Fibroblast of lung (primary cell): ENCODE measurements around the gene FMNL2. TPM values are rescaled to one million over a fixed set of nuclear protein-coding genes. Genes with fewer than 3 reads are reported as not detected.
A peak's percentile ranks its signal among the peaks of the same experiment; 100 is the strongest.

Experiments
- DNase-seq, 2 donors: peaks; one replicate each; pipeline versions ENCODE4 v3.0.0 to v3.0.0-alpha.2; 2010; ENCODE audit warnings: low read depth in 2 of 2
- H2AFZ ChIP-seq: 2 replicates; pipeline ENCODE4 v1.5.1; 2012; ENCODE audit warnings: low read length, control low read depth, inconsistent platforms
- H3K27ac ChIP-seq: 2 replicates; pipeline ENCODE4 v1.5.1; 2011; ENCODE audit warnings: low read length, control low read depth; ENCODE audit not compliant: insufficient read depth
- H3K27me3 ChIP-seq: 2 replicates; pipeline ENCODE4 v1.5.1; 2011; ENCODE audit warnings: mild to moderate bottlenecking, low read length; ENCODE audit not compliant: control insufficient read depth, insufficient read depth
- H3K36me3 ChIP-seq: 2 replicates; pipeline ENCODE4 v1.5.1; 2011; ENCODE audit warnings: low read length; ENCODE audit not compliant: control insufficient read depth, insufficient read depth
- H3K4me1 ChIP-seq: 2 replicates; pipeline ENCODE4 v1.5.1; 2011; ENCODE audit warnings: low read length; ENCODE audit not compliant: control insufficient read depth, insufficient read depth; ENCODE audit errors: extremely low read depth
- H3K4me2 ChIP-seq: 2 replicates; pipeline ENCODE4 v1.5.1; 2011; ENCODE audit warnings: low read length, control low read depth; ENCODE audit not compliant: insufficient read depth; ENCODE audit errors: extremely low read depth
- H3K4me3 ChIP-seq, 4 experiments: fragments of 200-600 bp in 1 of 4; sonication (generic) in 1 of 4; replicated peaks in 1 of 4; 2 replicates each; pipeline ENCODE4 v1.5.1; 2011 to 2016; ENCODE audit warnings: low read length in 4 of 4, low read depth in 3 of 4, mild to moderate bottlenecking in 3 of 4, control low read depth in 2 of 4, inconsistent platforms in 1 of 4, mixed read lengths in 1 of 4; ENCODE audit not compliant: insufficient read depth in 1 of 4; ENCODE audit errors: control extremely low read depth in 1 of 4
- H3K79me2 ChIP-seq: 2 replicates; pipeline ENCODE4 v1.5.1; 2012; ENCODE audit warnings: mild to moderate bottlenecking, low read length, inconsistent platforms; ENCODE audit not compliant: control insufficient read depth, insufficient read depth
- H3K9ac ChIP-seq: 2 replicates; pipeline ENCODE4 v1.5.1; 2011; ENCODE audit warnings: mild to moderate bottlenecking, low read length, control low read depth; ENCODE audit not compliant: insufficient read depth
- H3K9me3 ChIP-seq: 2 replicates; pipeline ENCODE4 v1.5.1; 2012; ENCODE audit warnings: low read depth, low read length; ENCODE audit not compliant: control insufficient read depth, insufficient read depth
- H4K20me1 ChIP-seq: 2 replicates; pipeline ENCODE4 v1.5.1; 2011; ENCODE audit warnings: low read length; ENCODE audit not compliant: control insufficient read depth, insufficient read depth; ENCODE audit errors: extremely low read depth
- CTCF ChIP-seq, 2 donors: IDR thresholded peaks in 1 of 2; conservative IDR thresholded peaks in 1 of 2; 1 replicate in 1 of 2; 2 replicates in 1 of 2; pipeline ENCODE4 v1.5.1; 2011 to 2012; ENCODE audit warnings: low read length in 2 of 2, control low read depth in 1 of 2, inconsistent platforms in 1 of 2, low read depth in 1 of 2, mild to moderate bottlenecking in 1 of 2
- EZH2 ChIP-seq: IDR thresholded peaks from 2 replicates; pipeline ENCODE4 v1.5.1; 2012; ENCODE audit warnings: low read length, control low read depth, mild to moderate bottlenecking; ENCODE audit errors: missing control alignments
- polyA plus RNA-seq, 2 donors: library from polyadenylated mRNA; depleted of rRNA in 1 of 2; stranded (reverse) in 1 of 2; unstranded in 1 of 2; fragments of >200 nt; gene quantifications; 2 replicates each; pipeline ENCODE4 v1.2.1, GENCODE V29; 2011 to 2012; ENCODE audit warnings: missing spikeins in 1 of 2
- total RNA-seq: library from RNA; depleted of rRNA; stranded (reverse); fragments of >200 nt; gene quantifications from 2 replicates; pipeline ENCODE4 v1.2.1, GENCODE V29; 2014

Gene FMNL2
- total and polyA plus RNA-seq, 2 donors (not counting 1 experiment from before 2014, with no cell fraction given): 12.0 to 30.2 TPM

DNA sequence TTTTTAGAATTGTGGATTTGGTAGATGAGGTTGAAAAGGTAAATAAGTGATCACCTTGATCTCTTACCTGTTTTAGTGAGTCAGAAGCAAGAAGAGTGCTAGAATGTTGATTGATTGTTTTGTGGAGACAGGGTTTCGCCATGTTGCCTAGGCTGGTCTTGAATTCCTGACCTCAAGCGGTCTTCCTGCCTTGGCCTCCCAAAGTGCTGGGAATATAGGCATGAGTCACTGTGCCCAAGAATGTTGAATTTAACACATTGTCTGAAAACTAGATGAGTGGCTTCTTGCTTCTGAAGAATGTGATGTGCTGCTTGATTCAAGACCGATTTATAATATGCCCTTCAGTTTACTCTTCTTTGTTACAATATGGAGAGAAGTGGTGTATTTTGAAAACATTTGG, 121.3 kb downstream of the FMNL2 start:
- Histone ChIP-seq H4K20me1 (no peaks in the 10 kb centered on the region), H3K79me2 (no peaks in the 10 kb centered on the region), H3K36me3 (no peaks in the 10 kb centered on the region), H3K4me2 (no peak overlapping the region), H3K9ac (no peak overlapping the region), H3K9me3 (no peaks in the 10 kb centered on the region), H3K27me3 (no peaks in the 10 kb centered on the region), H3K4me1 (peaks cover 2% of the 10 kb centered on the region), H2AFZ (no peak overlapping the region), H3K4me3 (no peak overlapping the region), H3K27ac (no peak overlapping the region)
- TF ChIP-seq CTCF (conservative IDR thresholded peaks at IDR 0.05 in 1 of 2, IDR thresholded peaks at IDR 0.05 in 1 of 2; ENCODE audit: low read depth in 1 of 2, low read length in 2 of 2): no peak
- TF ChIP-seq EZH2: no peak
- DNase-seq: peak in 1 of 2 donors; percentile 81

DNA sequence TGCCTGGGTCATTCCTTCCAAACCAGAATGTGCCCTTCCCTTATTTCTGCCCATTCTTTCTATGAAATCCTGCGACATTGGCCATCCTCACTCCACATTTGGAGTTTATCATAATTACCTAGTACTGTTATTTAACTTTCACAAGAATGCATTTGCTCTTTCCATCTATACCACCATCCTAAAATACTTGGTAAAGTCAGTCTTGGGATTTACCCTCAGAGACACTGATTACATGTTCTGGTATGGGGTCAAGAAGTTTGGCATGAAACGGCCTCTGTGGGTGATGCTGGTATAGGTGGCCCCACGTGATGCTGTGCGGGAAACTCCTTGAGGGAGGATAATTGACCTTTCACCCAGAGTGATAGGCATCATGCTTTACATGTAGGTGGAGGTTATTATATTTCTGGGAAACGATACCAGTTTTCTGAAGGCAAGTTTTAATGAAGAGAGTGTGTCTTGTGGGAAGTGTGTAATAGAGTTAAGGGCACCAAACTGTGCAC, 123.5 kb downstream of the FMNL2 start:
- no peak overlapping the region for H2AFZ ChIP-seq
- TF ChIP-seq EZH2 (no peak), CTCF (conservative IDR thresholded peaks at IDR 0.05 in 1 of 2, IDR thresholded peaks at IDR 0.05 in 1 of 2; ENCODE audit: low read depth in 1 of 2, low read length in 2 of 2) (no peak)
- no peak overlapping the region for H3K4me3 ChIP-seq
- no peaks in the 10 kb centered on the region for H3K27me3 ChIP-seq
- DNase-seq: no peak
- no peaks in the 10 kb centered on the region for H3K79me2 ChIP-seq
- no peak overlapping the region for H3K9ac ChIP-seq
- H4K20me1 ChIP-seq: no peaks in the 10 kb centered on the region
- no peak overlapping the region for H3K4me2 ChIP-seq
- no peak overlapping the region for H3K27ac ChIP-seq
- peaks cover 2% of the 10 kb centered on the region for H3K4me1 ChIP-seq
- no peaks in the 10 kb centered on the region for H3K9me3 ChIP-seq
- H3K36me3 ChIP-seq: no peaks in the 10 kb centered on the region

GRCh38 chr2:152459091-152459490, 124.1 kb downstream of the FMNL2 start:
- Histone ChIP-seq H3K4me2 (no peak overlapping the region), H3K79me2 (no peaks in the 10 kb centered on the region)
- TF ChIP-seq CTCF (conservative IDR thresholded peaks at IDR 0.05 in 1 of 2, IDR thresholded peaks at IDR 0.05 in 1 of 2; ENCODE audit: low read depth in 1 of 2, low read length in 2 of 2) (no peak), EZH2 (no peak)

More at GRCh38 chr2:152459091-152459490, 124.1 kb downstream of the FMNL2 start:
- no peak overlapping the region for H3K9ac ChIP-seq
- no peak overlapping the region for H3K4me3 ChIP-seq
- no peaks in the 10 kb centered on the region for H3K36me3 ChIP-seq
- H3K27ac ChIP-seq: no peak overlapping the region
- no peaks in the 10 kb centered on the region for H3K9me3 ChIP-seq
- no peaks in the 10 kb centered on the region for H3K27me3 ChIP-seq
- H4K20me1 ChIP-seq: no peaks in the 10 kb centered on the region
- H3K4me1 ChIP-seq: peaks cover 2% of the 10 kb centered on the region
- no peak overlapping the region for H2AFZ ChIP-seq
- DNase-seq: no peak
